Right cardiac atrium (tissue), 5 donors: ENCODE results near the gene MTARC1. TPM values are rescaled to one million over a fixed set of nuclear protein-coding genes. Genes with fewer than 3 reads are reported as not detected.

Experiments used
- ATAC-seq, 2 donors: fragments of 200-7000 bp; cut with Tn5 transposase; one replicate each; pipeline versions ENCODE4 v1.8.0 to v1.9.1; 2020; ENCODE audit warnings: moderate library complexity in 2 of 2, mild to moderate bottlenecking in 1 of 2
- DNase-seq, 3 donors: peaks; one replicate each; pipeline ENCODE4 v3.0.0-alpha.2; 2020
- H3K27ac ChIP-seq: one replicate; pipeline ENCODE4 v1.5.1; 2013; ENCODE audit warnings: mild to moderate bottlenecking, low read length, control low read depth, moderate library complexity
- H3K27me3 ChIP-seq: one replicate; pipeline ENCODE4 v1.6.1; 2013; ENCODE audit not compliant: control insufficient read depth, insufficient read depth
- H3K4me1 ChIP-seq: one replicate; pipeline ENCODE4 v1.6.1; 2013; ENCODE audit warnings: low read length; ENCODE audit not compliant: control insufficient read depth, insufficient read depth
- H3K4me3 ChIP-seq: one replicate; pipeline ENCODE4 v1.5.1; 2013; ENCODE audit warnings: low read length, control low read depth
- H3K9me3 ChIP-seq: one replicate; pipeline ENCODE4 v1.6.1; 2013; ENCODE audit warnings: low read length; ENCODE audit not compliant: control insufficient read depth
- WGBS: extraction: QIAGEN DNeasy Blood & Tissue Kit; methylation state at CpG from one replicate; pipeline ENCODE4 v1.1.7; 2013; 5-methylcytosine and 5-hydroxymethylcytosine counted together
- intact Hi-C, 4 donors: fragments of 100-400 bp; cut with DNase I; formaldehyde crosslinking; loops; one replicate each; pipeline versions ENCODE4 v1.11.0 to v1.14.0; 2022 to 2023
- long read RNA-seq, 4 donors: library from polyadenylated mRNA; unstranded; transcript quantifications; one replicate each; pipeline ENCODE4 v2.0.0, GENCODE V29; 2020 to 2021
- polyA plus RNA-seq: library from polyadenylated mRNA; stranded (reverse); fragments of 200-250 nt; gene quantifications from one replicate; pipeline ENCODE4 v1.2.3, GENCODE V29; 2013
- total RNA-seq, 4 donors: library from RNA; stranded (reverse); fragmentation: NEBNext Ultra II Directional; extraction: Animal tissue kit (Norgen Biotek cat#: 25700); gene quantifications; one replicate each; pipeline ENCODE4 v1.2.1, GENCODE V29; 2021
- donor health status: healthy with polysubstance abuse.
- donor health status: DM: no; HTN: yes; CAD: no.
- donor health status: DM: no; HTN: no; CAD: no.
- donor health status: DM: no; HTN: yes; CAD: no; lungs with severe emphysema.
- donor health status: DM: yes; HTN: yes; CAD: no.

The MTARC1 gene
- 10 to 100 TPM in 1 of 4 donors, 1 to 10 TPM in 3; 3.2 to 10.9 (median 3.5) TPM for total RNA-seq
- polyA plus RNA-seq = 13.4 TPM
- long read RNA-seq, donor 1, full-length matches to known transcripts = 3 of 4 reads
- long read RNA-seq, donor 1, partial matches to known transcripts = 1 of 4 reads
- long read RNA-seq, donor 1, other reads (novel, unspliced or antisense) = 0 of 4 reads
- long read RNA-seq, donor 2, full-length matches to known transcripts = 2 of 2 reads
- long read RNA-seq, donor 2, partial matches to known transcripts = 0 of 2 reads
- long read RNA-seq, donor 2, other reads (novel, unspliced or antisense) = 0 of 2 reads
- long read RNA-seq, donor 3, full-length matches to known transcripts = 14 of 19 reads
- long read RNA-seq, donor 3, partial matches to known transcripts = 2 of 19 reads
- long read RNA-seq, donor 3, other reads (novel, unspliced or antisense) = 3 of 19 reads
- long read RNA-seq, donor 4, full-length matches to known transcripts = 2 of 3 reads
- long read RNA-seq, donor 4, partial matches to known transcripts = 0 of 3 reads
- long read RNA-seq, donor 4, other reads (novel, unspliced or antisense) = 1 of 3 reads

DNA sequence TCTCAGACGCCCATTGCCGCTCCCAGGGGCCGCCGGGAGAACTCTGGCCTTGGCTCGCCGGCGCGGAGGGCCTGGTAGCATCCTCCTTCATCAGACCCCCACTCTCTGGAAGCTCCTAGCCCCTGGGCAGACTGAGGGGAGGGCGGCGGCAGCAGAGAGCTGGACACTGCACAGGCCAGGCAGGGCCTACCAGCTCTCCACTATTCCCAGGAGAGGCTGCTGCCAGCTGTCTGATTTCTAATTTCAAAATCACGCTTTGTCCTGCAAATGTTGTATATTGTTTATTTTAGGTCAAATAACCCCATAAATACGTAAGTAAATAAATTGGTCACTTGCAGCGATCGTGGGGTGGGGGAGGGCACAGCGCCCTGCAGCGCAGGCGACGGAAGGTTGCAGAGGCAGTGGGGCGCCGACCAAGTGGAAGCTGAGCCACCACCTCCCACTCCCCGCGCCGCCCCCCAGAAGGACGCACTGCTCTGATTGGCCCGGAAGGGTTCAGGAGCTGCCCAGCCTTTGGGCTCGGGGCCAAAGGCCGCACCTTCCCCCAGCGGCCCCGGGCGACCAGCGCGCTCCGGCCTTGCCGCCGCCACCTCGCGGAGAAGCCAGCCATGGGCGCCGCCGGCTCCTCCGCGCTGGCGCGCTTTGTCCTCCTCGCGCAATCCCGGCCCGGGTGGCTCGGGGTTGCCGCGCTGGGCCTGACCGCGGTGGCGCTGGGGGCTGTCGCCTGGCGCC, at the start of gene MTARC1:
MTARC1 (plus strand) TSS at position 577 of the 732 bp plus-strand sequence; CDS start at position 609, 32 bp downstream.
- DNase-seq (peak; percentile 79 to 92 (median 92)), ATAC-seq (peak; percentile 89 to 93)
- Histone ChIP-seq H3K4me1 (peaks cover 2% of the 10 kb centered on the region), H3K9me3 (no peaks in the 10 kb centered on the region), H3K27me3 (no peaks in the 10 kb centered on the region), H3K4me3 (peak within 1 kb of the TSS; percentile 55), H3K27ac (peak within 1 kb of the TSS; percentile 54)
- WGBS = under 1% methylated on average over 56 of the region's 56 CpGs
- intact Hi-C loops = loop anchor here in 1 of 4 donors (10.0 kb wide), 1 partner anchor 502 kb away; no protein-coding TSS in a partner anchor

DNA sequence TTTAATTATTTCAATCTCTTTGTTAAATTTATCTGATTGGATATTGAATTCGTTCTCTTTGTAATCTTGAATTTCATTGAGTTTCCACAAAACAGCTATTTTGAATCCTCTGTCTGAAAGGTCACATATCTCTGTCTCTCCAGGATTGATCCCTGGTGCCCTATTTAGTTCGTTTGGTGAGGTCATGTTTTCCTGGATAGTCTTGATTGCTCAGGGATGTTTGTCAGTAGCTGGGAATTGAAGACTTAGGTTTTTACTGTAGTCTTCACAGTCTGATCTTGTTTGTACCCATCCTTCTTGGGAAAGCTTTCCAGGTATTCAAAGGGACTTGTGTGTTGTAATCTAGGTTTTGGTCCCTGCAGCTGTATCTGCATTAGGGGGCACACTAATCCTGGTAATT, 45.4 kb upstream of the MTARC1 start:
- H3K27ac ChIP-seq = no peak overlapping the region
- H3K4me3 ChIP-seq = no peak overlapping the region
- DNase-seq = no peak
- no peaks in the 10 kb centered on the region for H3K9me3 ChIP-seq
- no peaks in the 10 kb centered on the region for H3K4me1 ChIP-seq
- no peak for ATAC-seq
- WGBS = 64% methylated on average over 2 of the region's 2 CpGs
- intact Hi-C loops = no loop called here
- no peaks in the 10 kb centered on the region for H3K27me3 ChIP-seq

DNA sequence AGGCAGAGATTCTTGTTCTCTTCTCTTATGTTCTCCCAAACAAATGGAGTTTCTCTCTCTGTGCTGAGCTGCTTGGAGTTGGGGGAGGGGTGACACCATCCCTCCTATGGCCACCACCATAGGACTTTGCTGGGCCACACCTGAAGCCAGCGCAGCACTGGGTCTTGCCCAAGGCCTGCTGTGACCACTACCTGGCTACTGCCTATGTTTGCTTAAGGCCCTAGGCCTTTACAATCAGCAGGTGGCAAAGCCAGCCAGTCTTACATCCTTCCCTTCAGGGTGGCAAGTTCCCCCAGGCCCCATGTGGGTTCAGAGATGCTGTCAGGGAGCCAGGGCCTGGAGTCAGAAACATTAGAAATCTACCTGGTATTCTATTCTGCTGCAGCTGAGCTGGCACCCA, 44.9 kb upstream of the MTARC1 start:
- H3K27me3 ChIP-seq = no peaks in the 10 kb centered on the region
- no peak for ATAC-seq
- H3K4me3 ChIP-seq = no peak overlapping the region
- no peaks in the 10 kb centered on the region for H3K4me1 ChIP-seq
- no peak for DNase-seq
- WGBS = 100% methylated on average over 1 of the region's 1 CpG
- intact Hi-C loops = no loop called here
- no peak overlapping the region for H3K27ac ChIP-seq
- no peaks in the 10 kb centered on the region for H3K9me3 ChIP-seq

DNA sequence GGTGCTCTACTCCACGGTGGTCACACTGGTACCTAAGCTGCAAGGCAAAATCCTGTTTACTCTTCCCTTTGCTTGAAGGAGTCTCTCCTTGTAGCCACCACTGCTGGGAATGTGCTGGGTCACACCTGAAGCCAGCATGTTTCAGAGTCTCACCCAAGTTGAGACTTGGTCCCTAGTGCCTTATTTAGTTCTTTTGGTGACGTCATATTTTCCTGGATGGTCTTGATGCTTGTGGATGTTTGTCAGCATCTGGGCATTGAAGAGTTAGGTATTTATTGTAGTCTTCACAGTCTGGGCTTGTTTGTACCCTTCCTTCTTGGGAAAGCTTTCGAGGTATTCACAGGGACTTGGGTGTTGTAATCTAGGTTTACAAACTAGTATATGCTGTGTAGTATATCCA, 44.2 kb upstream of the MTARC1 start:
- no peaks in the 10 kb centered on the region for H3K27me3 ChIP-seq
- 89% methylated on average over 3 of the region's 3 CpGs for WGBS
- no peak overlapping the region for H3K4me3 ChIP-seq
- DNase-seq = no peak
- peaks cover 1% of the 10 kb centered on the region for H3K4me1 ChIP-seq
- ATAC-seq = no peak
- no peak overlapping the region for H3K27ac ChIP-seq
- intact Hi-C loops = no loop called here
- H3K9me3 ChIP-seq = no peaks in the 10 kb centered on the region

DNA sequence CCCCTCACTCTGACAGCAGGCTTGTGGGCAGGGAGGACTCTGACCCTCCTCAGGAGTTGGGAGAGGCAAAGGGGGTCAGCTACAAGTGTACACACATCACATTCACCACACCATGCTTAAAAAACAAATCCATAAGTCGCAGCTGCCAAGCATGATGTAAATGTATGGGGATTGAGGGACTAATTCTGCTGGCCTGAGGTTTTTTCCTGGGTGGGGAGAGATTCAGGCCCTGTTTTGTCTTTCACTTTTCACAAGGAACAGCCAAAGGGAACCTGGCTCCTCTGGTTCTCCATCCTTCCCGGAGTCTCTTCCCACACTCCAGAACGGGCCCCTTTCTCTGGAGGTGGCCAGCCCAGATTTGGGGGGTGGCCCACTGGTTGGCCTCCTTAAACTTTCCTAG, 39.9 kb upstream of the MTARC1 start:
- no peak for DNase-seq
- H3K27me3 ChIP-seq = no peaks in the 10 kb centered on the region
- H3K9me3 ChIP-seq = no peaks in the 10 kb centered on the region
- no peak overlapping the region for H3K4me3 ChIP-seq
- no peak for ATAC-seq
- 81% methylated on average over 3 of the region's 3 CpGs for WGBS
- peaks cover 9% of the 10 kb centered on the region for H3K4me1 ChIP-seq
- no peak overlapping the region for H3K27ac ChIP-seq
- intact Hi-C loops = no loop called here

DNA sequence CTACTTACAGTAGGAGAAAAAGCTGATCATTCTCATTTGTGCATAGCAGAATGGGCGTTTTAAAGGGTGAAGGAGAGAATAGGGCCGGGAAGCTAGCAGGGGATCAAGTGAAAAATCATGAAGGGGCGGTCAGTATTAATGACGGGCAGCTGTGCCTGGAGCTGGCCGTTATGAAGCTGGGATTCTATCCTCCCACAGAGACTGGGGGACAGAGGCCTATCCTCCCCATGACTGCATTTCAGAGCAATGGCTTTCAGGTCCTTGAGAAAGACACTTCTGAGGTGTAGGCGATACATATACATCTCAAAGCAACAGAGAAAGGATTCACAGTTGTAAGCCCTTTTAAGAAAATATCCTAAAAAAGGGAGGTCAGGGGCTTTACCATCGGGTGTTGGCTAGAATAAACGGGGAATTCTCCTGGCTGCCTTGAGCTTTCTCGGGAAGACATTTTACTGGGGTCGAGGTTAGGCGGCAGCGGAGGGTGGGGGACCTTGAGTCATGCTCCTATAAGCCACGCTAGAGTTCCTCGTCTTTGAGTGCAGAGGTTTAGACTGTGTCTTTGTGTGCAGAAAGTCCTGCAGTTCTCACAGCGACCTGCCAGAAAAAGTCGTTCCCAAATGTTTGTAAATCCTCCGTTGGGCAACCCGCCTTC, 39.1 kb upstream of the MTARC1 start:
- peaks cover 14% of the 10 kb centered on the region for H3K4me1 ChIP-seq
- DNase-seq (no peak), ATAC-seq (peak; percentile 15 to 51)
- 16% methylated on average over 18 of the region's 18 CpGs for WGBS
- H3K4me3 ChIP-seq = peak overlapping the region; percentile 79
- peak overlapping the region; percentile 92 for H3K27ac ChIP-seq
- intact Hi-C loops = no loop called here
- no peaks in the 10 kb centered on the region for H3K27me3 ChIP-seq
- no peaks in the 10 kb centered on the region for H3K9me3 ChIP-seq

DNA sequence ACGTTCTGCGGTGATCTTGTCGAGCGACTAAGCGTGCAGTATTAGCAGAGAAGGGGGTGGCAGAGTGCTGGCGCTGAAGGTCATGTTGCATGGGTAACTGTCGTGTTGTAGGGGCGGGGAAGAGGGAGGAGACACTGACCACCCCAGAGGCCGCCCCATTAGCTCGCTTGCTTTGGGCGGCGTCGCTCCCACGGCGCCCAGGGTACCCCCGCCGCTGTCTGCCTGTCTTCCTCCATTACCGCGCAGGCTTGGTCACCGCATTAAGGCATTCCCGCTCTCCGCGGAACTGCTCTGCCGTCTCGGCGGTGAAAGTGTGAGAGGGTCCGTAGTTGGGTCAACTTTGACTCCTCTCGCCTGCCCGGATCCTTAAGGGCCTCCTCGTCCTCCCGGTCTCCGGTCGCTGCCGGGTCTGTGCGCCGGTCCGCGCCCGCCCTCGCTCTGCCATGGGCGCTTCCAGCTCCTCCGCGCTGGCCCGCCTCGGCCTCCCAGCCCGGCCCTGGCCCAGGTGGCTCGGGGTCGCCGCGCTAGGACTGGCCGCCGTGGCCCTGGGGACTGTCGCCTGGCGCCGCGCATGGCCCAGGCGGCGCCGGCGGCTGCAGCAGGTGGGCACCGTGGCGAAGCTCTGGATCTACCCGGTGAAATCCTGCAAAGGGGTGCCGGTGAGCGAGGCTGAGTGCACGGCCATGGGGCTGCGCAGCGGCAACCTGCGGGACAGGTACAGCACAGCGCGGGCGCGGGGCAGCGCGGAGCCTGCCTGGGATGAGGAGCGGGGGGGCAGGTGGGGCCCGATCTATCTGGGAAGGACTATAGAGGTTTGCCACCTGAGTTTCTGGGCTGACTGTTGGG, 38.4 kb upstream of the MTARC1 start, which contains the start of gene MTARC2:
MTARC2 (plus strand) TSS at position 234 of the 846 bp plus-strand sequence; CDS start at position 444, 210 bp downstream.
- Histone ChIP-seq H3K27me3 (no peaks in the 10 kb centered on the region), H3K9me3 (no peaks in the 10 kb centered on the region), H3K4me1 (peaks cover 16% of the 10 kb centered on the region), H3K4me3 (peak within 1 kb of the TSS; percentile 79), H3K27ac (peak within 1 kb of the TSS; percentile 92)
- peak; percentile 98 for ATAC-seq
- intact Hi-C loops = no loop called here
- WGBS = under 1% methylated on average over 77 of the region's 77 CpGs
- DNase-seq = peak; percentile 88 to 94 (median 92)

DNA sequence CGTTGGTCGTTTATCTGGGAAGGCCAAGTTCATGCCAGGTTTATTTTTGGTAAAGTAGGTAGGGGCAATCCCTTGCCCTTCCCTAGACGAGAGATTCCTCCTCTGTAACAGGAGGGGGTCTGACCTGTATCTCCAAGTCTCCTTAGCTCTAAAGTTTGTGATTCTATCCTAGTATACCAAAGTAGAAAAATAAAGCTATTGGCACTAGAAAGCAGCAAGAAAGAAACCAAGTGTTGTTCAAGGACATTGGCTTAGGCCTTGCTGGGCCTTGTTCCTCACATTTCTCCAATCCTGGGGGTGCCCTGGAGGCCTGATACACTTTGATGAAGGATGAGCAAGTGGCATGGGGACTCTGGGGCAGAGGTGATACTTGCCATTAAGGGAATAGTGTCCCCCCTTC, 37.8 kb upstream of the MTARC1 start:
- DNase-seq = no peak
- intact Hi-C loops = no loop called here
- no peak for ATAC-seq
- Histone ChIP-seq H3K4me3 (peak overlapping the region; percentile 79), H3K4me1 (peaks cover 18% of the 10 kb centered on the region), H3K27me3 (no peaks in the 10 kb centered on the region), H3K9me3 (no peaks in the 10 kb centered on the region), H3K27ac (peak overlapping the region; percentile 92)
- WGBS = 8% methylated on average over 3 of the region's 3 CpGs

DNA sequence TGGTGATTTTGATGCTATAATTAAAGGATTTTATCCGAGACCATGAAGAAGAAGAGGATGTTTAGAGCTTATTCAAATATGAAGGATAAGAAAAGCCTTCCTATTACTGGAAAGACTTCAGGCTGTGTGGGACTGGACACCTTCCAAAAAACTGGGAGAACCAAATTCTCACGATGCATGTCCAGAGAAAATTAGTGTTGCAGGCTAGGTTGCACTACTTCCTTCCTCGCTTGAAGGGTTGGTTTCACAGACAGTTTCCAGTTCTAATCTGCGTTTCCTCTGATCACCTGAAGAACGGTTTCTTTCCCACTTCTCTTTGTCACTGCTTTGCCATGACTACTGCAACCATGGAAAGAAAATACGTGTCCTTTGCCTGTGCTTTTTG, 36.6 kb upstream of the MTARC1 start:
- intact Hi-C loops = no loop called here
- ATAC-seq = no peak
- Histone ChIP-seq H3K27me3 (no peaks in the 10 kb centered on the region), H3K9me3 (no peaks in the 10 kb centered on the region), H3K4me3 (peak overlapping the region; percentile 31), H3K27ac (peak overlapping the region; percentile 1), H3K4me1 (peaks cover 22% of the 10 kb centered on the region)
- no peak for DNase-seq
- WGBS = 16% methylated on average over 6 of the region's 6 CpGs

DNA sequence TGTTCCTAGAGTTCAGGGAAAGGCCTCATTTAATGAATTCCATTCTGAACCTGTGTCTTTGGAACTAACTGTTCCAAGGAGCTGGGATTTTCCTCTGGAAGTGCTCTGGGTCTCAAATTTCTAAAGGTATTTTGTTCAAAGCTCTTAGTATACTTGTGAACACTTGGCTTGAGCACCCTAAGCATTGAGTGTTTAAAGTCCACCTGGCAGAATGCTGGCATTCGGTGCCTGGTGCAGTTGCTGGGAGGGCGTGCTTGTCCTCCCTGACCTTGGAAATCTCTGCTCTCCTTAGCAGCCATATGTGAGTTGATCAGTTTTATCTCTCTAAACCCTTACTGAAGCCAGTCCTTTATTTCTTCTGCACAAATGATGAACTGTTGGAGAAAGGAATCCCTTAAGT, 35.6 kb upstream of the MTARC1 start:
- WGBS = 56% methylated on average over 2 of the region's 2 CpGs
- H3K4me1 ChIP-seq = peaks cover 22% of the 10 kb centered on the region
- intact Hi-C loops = no loop called here
- H3K27me3 ChIP-seq = no peaks in the 10 kb centered on the region
- no peaks in the 10 kb centered on the region for H3K9me3 ChIP-seq
- H3K4me3 ChIP-seq = no peak overlapping the region
- ATAC-seq (no peak), DNase-seq (no peak)
- H3K27ac ChIP-seq = peak overlapping the region; percentile 28
